Cerebellar cortex (tissue), 1 donor: ENCODE measurements around the gene GALNS.
"Not testable (repeated sequence)": the region's sequence is repeated elsewhere in the genome, so short reads cannot be mapped to it uniquely, and the experiment has no call there.

Experiments used
- DNase-seq: peaks from one replicate; pipeline ENCODE4 v3.0.0-alpha.2; 2015; ENCODE audit warnings: low spot score

GALNS gene

GRCh38 chr16:88804552-88805339 lies 52.0 kb downstream of the GALNS start:
- DNase-seq: no peak

GRCh38 chr16:88804173-88804551 lies 52.6 kb downstream of the GALNS start:
- DNase-seq: no peak

- DNase-seq: peak; percentile 65
Observed at GRCh38 chr16:88803264-88803987, 53.3 kb downstream of the GALNS start, which contains the start of gene CDT1. CDT1 (plus strand) TSS chr16:88803789; CDS start chr16:88803832, 43 bp downstream.

- no peak for DNase-seq
Observed at GRCh38 chr16:88800277-88800592, 56.5 kb downstream of the GALNS start.

GRCh38 chr16:88799569-88800276 lies 57.0 kb downstream of the GALNS start:
- no peak for DNase-seq

- DNase-seq: no peak
Observed at GRCh38 chr16:88798772-88799455, 57.8 kb downstream of the GALNS start.

GRCh38 chr16:88798073-88798472 lies 58.7 kb downstream of the GALNS start:
- no peak for DNase-seq

GRCh38 chr16:88796278-88796677 lies 60.5 kb downstream of the GALNS start:
- DNase-seq: no peak

GRCh38 chr16:88793251-88793954 lies 63.3 kb downstream of the GALNS start:
- no peak for DNase-seq

- DNase-seq: no peak
Observed at GRCh38 chr16:88792668-88793250, 64.0 kb downstream of the GALNS start.

GRCh38 chr16:88792078-88792550 lies 64.6 kb downstream of the GALNS start:
- no peak for DNase-seq

GRCh38 chr16:88790312-88791211 lies 66.2 kb downstream of the GALNS start:
- DNase-seq: no peak

GRCh38 chr16:88789594-88789993 lies 67.2 kb downstream of the GALNS start:
- no peak for DNase-seq

- DNase-seq: not testable (repeated sequence)
Observed at GRCh38 chr16:88788749-88789148, 68.0 kb downstream of the GALNS start.

- DNase-seq: no peak
Observed at GRCh38 chr16:88787579-88788314, 69.0 kb downstream of the GALNS start.

GRCh38 chr16:88785106-88785924 lies 71.4 kb downstream of the GALNS start, which contains the start of gene PIEZO1:
PIEZO1 (minus strand) TSS chr16:88785220; CDS start chr16:88784964, 256 bp downstream.
- peak; percentile 33 for DNase-seq

- DNase-seq: no peak
Observed at GRCh38 chr16:88784856-88785105, 72.0 kb downstream of the GALNS start.

- peak; percentile 64 for DNase-seq
Observed at GRCh38 chr16:88784074-88784855, 72.5 kb downstream of the GALNS start.
